Omental fat pad (tissue), 4 donors: ENCODE results near the gene GAS7. TPM values are rescaled to one million over a fixed set of nuclear protein-coding genes. Genes with fewer than 3 reads are reported as not detected.
"Not testable (repeated sequence)": the region's sequence is repeated elsewhere in the genome, so short reads cannot be mapped to it uniquely, and the experiment has no call there.

Source experiments
- ATAC-seq: fragments of 150-250 bp; one replicate; pipeline ENCODE4 v1.9.1; 2016; ENCODE audit warnings: mild to moderate bottlenecking, moderate library complexity; ENCODE audit not compliant: low FRiP score
- DNase-seq: peaks from one replicate; pipeline ENCODE4 v3.0.0-alpha.2; 2019; ENCODE audit warnings: low spot score
- total RNA-seq, 4 donors: library from RNA; depleted of rRNA; stranded (reverse); fragments of >200 nt; gene quantifications; one replicate each; pipeline ENCODE4 v1.1.0, GENCODE V29; 2016
- TF ChIP-seq, protein P1 (sequence below), 3 donors: fragments of 450-650 bp; IDR thresholded peaks; one replicate each; pipeline ENCODE4 v1.5.1; 2016 to 2017; ENCODE audit warnings: antibody characterized with exemption in 3 of 3, mild to moderate bottlenecking in 3 of 3, moderate library complexity in 2 of 3

GAS7 gene
- total RNA-seq, 4 donors from 2014 or later, result 36.4 to 148 (median 52.7) TPM

DNA sequence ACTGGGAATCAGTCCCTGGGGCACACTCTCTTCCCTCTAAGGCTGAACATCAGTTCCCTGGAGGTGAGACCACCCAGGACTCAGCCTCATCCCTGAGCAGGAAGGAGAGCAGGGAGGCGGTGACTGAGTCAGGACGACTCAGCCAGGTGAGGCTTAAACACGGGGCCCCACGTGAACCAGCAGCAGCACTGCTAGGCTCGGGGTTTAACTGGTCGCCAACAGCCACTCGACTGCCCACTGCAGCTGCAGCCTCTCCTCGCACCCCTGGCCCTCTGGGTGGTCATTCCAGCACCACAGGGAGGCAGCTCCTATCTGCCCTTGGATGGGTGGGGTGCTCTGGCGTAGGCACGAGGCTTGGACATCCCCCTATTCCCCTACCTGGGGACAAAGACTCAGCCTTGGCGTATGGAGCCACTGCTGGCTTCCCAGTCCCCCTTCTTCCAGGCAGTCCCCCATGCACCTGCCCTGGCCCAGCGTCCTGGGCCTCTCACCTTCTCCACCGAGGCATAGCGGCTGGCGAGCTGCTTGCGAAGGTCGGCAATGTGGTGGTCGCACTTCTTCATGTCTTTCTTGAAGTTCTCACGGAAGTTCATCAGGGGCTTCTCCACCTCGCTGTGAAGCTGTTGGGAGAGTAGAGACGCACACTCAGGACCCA is 272.1 kb downstream of the GAS7 start:
- DNase-seq (no peak), ATAC-seq (peak; percentile 28)
- TF ChIP-seq, protein P1, sequence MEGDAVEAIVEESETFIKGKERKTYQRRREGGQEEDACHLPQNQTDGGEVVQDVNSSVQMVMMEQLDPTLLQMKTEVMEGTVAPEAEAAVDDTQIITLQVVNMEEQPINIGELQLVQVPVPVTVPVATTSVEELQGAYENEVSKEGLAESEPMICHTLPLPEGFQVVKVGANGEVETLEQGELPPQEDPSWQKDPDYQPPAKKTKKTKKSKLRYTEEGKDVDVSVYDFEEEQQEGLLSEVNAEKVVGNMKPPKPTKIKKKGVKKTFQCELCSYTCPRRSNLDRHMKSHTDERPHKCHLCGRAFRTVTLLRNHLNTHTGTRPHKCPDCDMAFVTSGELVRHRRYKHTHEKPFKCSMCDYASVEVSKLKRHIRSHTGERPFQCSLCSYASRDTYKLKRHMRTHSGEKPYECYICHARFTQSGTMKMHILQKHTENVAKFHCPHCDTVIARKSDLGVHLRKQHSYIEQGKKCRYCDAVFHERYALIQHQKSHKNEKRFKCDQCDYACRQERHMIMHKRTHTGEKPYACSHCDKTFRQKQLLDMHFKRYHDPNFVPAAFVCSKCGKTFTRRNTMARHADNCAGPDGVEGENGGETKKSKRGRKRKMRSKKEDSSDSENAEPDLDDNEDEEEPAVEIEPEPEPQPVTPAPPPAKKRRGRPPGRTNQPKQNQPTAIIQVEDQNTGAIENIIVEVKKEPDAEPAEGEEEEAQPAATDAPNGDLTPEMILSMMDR (IDR thresholded peaks at IDR 0.05), result no peak

DNA sequence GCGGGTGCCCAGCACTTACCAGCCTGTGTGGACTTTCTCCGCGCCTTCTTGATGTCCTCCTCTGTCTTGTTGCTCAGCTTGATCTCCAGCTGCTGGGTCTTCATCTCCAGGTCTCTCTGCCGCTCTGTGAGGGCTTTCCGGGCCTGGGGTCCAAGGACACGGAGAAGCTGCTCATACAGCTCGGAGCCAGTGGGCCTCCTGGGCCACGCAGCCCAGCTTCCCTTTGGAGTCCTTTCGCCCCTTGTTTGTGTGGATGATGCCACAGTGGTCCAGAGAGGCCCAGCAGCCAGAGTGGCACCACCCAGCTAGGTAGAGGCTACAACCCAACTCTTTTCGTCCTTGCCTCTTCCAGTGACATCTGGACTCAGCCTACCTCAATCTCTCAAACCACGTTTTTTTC is 272.9 kb downstream of the GAS7 start:
- TF ChIP-seq, protein P1 (IDR thresholded peaks at IDR 0.05), result no peak
- ATAC-seq (no peak), DNase-seq (no peak)

DNA sequence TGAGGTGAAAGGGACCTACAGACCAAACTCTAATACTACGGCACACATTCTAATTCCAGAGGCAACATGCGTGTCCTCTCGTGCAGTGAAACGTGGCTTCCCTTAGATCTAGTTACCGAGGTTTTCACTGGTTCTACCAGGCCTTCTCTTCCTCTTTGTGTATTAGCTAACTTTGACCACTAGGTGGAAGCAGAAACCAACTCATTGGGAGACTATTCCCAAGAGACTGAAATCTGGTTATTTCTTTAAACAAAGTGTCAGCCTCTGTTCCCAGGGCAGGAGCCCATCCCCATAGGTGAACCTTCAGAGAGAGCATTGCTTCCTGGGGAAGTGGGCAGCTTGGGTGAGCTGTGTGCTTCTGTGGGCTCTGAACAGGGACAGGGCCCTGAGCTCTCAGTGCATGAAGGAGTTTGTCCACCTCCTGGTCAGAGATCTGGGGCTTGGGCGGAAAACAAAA is 273.6 kb downstream of the GAS7 start:
- DNase-seq (no peak), ATAC-seq (peak; percentile 63)
- TF ChIP-seq, protein P1 (IDR thresholded peaks at IDR 0.05), result peak in 2 of 3 donors; percentile 47 to 69

DNA sequence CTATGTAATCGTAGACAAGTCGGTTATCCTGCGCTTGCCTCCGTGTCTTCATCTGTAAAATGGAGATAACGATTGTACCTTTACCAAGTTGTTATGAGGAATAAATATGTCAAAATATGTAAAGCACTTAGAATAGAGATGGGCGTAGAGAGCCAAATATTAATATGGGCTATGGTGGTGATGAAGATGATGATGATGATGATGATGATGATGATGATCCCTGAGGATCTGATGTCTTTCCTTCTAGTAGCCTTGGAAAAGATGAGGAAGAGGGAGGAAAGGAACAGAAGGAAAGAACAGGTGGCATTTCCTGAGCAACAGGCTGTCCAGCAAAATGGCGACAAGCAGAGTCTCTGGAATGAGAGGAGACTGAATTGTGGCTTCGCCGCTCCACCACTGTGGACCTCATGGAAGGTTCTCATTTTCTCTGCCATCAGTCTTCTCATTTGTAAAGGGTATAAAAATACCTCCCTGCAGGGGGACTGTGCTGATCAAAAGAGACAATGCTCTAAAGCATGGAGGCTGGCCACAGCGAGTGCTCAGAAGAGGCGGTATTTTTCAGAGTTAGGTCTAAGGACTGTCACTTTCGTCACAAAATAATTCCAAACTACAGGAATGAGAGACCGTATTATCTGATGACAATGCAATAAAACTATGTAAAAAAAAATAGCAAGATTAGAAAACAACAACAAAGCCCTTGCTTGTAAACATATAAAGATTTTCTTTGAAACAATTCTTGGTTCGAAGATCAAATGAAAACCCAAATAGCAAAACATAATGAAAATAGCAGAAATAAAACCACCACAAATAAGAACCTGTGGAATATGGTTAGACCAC is 276.2 kb downstream of the GAS7 start:
- ATAC-seq (no peak), DNase-seq (no peak)
- TF ChIP-seq, protein P1 (IDR thresholded peaks at IDR 0.05), result no peak

DNA sequence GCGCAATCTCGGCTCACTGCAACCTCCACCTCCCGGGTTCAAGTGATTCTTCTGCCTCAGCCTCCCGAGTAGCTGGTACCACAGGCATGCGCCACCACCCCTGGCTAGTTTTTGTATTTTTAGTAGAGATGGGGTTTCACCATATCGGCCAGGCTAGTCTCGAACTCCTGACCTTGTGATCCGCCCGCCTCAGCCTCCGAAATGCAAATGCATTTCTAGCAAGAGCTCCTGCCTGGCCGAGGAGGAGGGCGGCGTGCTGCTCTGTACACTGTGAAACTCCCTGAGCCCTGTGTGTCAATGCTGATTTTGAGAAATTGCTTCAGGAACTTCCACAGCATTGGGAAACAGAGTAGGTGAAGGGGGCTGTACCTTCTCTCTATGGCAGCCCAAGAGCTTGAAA is 277.2 kb downstream of the GAS7 start:
- not testable (repeated sequence) for ATAC-seq, DNase-seq

DNA sequence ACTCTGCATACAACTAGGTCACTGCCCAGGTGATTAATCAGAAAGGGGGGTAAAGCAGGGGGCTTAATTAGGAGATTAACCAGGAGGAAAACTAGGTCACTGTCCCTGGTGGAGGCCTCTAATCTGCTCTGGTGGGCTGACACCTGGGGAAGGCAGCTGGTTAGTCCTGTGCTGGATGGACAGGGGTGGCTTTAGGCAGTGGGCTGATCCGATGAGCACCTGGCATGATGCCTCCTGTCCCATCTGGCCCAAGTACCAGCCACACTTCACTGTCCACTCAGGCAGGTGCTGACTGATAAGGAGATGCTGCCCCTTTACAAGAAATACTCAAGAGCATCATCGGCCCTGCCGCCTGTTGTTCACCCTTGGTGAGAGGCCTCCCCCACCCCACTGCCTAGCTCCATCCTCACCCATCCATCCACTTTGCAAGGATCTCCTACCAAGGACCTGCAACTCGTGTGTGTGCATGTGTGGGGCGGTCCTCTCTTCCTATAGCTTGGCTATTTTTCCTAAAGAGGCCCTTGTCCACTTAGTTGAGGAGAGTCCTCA is 279.5 kb downstream of the GAS7 start:
- ATAC-seq, result no peak
- TF ChIP-seq, protein P1 (IDR thresholded peaks at IDR 0.05), result no peak

DNA sequence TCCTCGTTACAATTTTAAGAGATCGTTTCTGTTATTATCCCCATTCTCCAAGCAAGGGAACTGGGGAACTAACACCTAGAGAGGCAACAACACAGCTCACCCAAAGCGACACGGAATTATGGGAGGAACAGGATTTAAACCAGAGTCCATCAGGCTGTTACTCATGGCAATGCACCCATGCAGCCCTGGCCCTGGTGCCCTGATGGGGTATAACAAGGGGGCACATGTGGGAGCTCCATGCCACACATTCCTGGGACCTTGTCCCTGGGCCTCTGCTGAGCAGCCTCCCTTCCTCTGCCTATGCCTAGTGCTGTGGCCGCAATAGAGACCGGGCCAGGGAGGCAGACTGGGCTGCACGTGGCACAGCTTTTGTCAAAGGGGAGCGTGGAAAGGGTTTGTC is 280.1 kb downstream of the GAS7 start:
- ATAC-seq (no peak), DNase-seq (no peak)
- TF ChIP-seq, protein P1 (IDR thresholded peaks at IDR 0.05), result no peak

More for the DNA sequence above, 279.5 kb downstream of the GAS7 start:
- DNase-seq, result no peak
